GM18505 (cell line): ENCODE data around the gene TTC23.
A peak's percentile ranks its signal among the peaks of the same experiment; 100 is the strongest.
"Not testable (repeated sequence)": the region's sequence is repeated elsewhere in the genome, so short reads cannot be mapped to it uniquely, and the experiment has no call there.

Experiments
- ATAC-seq: cut with Tn5 transposase; IDR thresholded peaks from one replicate; pipeline ENCODE4 v1.9.1; 2021; ENCODE audit not compliant: unreplicated experiment
- POLR2A ChIP-seq: IDR thresholded peaks from 4 replicates; pipeline ENCODE4 v1.6.1; 2011; ENCODE audit warnings: borderline replicate concordance; ENCODE audit not compliant: insufficient read depth, insufficient read length; ENCODE audit errors: extremely low read depth

Gene TTC23

DNA sequence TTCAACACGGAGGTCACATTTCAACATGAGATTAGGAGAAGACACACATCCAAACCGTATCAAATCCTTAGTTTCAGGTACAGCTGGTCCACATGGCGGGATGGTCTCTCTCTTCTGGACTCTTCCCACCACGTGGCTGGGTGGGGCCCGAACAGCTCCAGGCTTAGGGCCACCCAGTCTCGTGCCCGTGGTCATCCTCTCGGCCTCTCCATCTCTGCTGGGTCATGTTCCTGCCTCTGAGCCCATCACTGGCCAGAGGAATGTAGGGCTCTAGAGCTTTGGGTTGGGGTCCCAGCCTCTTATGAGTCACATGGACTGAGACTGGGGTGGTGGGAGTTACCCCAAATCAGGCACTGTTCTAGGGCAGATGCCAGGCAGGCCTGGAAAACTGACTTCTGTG lies 132.3 kb downstream of the TTC23 start:
- TF ChIP-seq POLR2A: no peak
- no peak for ATAC-seq

DNA sequence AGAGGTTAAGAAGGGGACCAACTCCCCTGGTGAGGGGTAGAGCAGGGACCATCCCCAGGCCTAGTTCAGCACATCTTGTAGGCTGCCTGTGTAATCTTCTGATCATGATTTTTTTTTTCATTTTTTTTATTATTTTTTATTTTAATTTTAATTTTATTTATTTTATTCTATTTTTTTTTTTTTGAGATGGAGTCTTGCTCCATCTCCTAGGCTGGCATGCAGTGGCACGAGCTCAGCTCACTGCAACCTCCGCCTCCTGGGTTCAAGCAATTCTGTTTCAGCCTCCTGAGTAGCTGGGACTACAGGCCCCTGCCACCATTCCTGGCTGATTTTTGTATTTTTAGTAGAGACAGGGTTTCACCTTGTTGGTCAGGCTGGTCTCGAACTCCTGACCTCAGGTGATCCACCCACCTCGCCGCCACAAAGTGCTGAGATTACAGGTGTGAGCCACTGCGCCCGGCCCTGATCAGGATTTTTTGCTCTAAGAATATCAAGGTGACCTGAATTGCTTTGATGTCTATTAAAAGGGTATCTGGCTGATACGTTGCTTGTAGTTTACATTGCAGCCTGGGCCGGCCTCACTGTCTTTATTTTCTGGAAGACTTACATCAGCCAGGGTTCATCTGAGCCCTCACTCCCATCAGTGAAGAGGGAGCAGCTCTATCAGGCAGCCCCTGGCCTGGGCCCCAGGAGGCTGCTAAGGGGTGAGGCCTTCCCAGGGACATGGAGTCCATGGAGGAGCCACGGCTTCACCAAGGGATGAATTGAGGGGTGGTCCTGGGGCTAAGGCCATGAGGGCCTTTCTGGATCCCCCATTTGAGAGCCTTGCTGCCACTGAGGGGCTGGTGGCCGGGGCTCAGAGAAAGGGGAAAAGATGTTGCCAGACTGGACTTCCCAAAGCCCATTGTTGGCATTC lies 133.8 kb downstream of the TTC23 start:
- no peak for ATAC-seq

DNA sequence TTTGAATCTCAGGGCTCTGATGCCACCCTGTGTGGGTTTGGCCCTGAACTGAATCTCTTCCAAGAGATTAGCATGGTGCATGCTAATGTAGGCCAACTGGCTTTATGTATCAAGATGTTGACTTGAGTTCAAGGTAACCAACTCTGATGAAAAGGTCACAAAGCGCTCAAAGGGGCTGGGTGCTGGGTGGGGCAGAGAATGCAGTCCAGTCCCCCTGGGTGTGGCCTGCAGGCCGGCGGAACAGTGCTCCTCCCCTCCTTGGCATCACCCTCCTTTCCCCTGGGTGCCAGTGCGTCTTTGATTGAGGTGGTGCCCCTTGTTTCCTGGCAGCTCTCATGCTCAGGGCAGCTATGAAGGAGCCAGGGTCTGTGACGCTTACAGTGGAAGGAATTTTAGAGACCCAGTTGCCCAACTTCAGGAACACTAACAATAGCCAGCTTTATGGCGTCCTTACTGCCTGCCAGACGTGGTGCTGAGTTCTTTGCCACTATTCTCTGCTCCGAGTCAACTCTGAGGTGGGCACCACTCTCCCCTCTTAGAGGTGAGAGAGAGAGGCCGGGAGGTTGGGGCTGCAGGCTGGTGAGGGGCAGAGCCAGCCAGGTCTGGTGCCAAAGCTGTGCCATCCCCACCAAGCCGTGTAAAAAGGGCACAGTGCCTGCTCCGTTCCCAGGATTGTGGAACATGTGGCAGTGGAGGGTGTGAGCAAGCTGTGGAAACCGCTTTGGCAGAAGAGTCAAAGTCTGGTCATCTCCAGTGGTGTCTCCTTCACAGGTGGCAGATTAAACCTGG lies 134.7 kb downstream of the TTC23 start:
- no peak for ATAC-seq
- TF ChIP-seq POLR2A: no peak

More for the DNA sequence above, 133.8 kb downstream of the TTC23 start:
- no peak for TF ChIP-seq POLR2A

DNA sequence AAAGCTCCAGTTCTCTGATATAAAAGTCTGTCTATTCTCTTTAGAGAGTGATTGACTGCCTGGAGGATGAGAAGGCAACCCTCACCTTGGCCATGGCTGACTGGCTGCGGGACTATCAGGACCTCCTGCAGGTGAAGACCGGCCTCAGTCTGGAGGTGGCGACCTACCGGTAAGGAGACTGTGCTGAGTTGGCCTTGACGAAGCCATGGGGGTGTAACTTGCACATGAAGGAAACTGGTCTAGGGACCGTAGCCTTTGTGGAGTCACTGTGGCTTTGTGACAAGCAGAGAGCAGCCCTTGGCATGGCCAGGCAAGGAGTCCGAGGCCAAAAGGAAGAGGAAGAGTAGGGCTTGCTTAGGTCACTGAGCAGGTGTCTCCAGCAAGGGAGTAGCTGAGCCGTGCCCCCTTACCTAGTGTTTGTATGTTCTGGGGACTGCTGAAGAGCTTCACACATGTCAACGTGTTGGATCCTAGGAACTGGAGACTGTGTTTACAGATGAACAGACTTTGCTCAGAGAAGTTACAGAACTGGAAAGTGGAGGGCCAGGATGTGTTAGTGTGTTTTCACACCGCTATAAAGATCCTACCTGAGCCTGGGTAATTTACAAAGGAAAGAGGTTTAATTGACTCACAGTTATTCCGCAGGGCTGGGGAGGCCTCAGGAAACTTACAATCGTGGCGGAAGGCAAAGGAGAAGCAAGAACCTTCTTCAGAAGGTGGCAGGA lies 135.7 kb downstream of the TTC23 start:
- TF ChIP-seq POLR2A: no peak
- no peak for ATAC-seq

DNA sequence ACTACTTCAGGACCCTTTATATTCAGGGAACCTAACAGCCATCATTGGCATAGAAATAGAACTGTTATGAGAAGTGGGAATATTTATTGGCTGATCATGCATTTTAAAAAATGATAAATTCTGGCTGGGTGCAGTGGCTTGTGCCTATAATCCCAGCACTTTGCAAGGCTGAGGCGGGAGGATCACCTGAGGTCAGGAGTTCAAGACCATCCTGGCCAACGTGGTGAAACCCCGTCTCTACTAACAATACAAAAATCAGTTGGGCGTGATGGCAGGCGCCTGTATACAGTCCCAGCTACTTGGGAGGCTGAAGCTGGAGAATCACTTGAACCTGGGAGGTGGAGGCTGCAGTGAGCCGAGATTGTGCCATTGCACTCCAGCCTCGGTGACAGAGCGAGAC lies 137.7 kb downstream of the TTC23 start:
- ATAC-seq: not testable (repeated sequence)

DNA sequence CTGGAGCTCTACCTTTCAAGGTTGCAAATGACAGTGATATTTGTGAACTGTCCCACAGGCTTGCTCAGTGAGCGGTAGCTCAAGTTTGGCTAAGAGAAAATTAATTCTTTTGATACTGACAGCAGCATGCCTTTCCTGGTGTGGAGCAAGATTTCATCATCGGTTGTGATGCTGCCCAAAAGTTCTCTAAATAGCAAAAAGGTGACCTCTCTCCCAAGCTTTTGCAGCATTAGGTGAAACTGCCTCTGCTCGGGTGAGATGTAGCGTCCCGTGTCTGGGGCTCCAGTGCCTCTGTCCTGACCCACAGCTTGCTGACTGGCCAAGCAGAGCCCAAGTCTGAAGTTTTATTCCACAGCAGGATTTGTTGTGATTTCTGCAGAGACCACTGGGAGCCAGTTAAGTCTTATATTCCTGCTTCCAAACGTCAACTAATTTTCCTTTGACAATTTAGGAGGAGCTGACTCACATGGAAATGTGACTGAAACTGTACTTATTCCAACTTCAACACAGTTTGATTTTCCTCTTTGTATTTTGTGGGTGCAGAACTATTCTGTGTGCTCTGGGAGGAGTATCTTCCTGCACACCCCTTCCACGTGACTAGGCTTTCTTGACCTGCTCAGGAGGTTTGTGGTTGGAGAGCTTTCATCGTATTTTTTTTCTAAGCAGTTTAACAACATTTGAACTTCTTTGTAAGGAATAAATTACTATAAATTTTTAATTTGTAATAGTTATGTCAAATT lies 138.6 kb downstream of the TTC23 start:
- TF ChIP-seq POLR2A: no peak
- ATAC-seq: no peak

DNA sequence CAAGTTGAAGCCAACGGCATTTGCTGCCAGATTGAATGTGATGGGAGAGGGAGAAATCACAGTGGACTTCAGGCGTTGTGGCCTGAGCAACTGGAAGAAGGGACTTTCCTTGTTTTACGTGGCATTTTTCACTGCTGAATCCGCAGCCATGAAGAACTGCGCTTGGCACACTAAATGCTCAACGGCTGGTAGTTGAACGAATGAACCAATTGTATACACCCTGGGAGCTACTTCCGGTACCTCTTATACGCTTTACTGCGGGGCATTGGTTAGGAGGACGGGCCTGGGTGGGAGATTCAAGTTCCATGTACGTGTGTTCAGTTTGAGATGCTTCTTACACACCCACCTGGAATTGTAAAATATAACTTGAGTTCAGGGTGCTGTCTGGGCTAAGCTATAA lies 139.3 kb downstream of the TTC23 start:
- ATAC-seq: no peak
- no peak for TF ChIP-seq POLR2A

DNA sequence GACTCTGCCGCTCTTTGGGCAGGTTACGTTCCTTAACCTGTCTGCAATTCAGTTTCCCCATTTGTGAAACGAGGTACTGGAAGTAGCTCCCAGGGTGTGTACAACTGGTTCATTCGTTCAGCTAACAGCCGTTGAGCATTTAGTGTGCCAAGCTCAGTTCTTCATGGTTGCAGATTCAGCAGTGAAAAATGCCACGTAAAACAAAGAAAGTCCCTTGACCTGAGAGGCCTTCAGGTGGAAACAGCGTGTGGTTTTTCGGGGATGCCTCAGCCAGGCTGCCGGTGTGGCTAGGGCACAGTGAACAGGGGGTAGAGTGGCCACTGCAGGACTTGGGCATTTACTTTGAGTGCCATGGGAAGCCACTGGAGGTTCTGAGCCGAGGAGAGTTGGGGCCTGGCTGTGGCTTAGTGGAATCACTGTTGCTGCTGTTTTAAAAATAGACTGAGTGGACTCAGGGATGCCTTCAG lies 139.8 kb downstream of the TTC23 start:
- ATAC-seq: no peak

DNA sequence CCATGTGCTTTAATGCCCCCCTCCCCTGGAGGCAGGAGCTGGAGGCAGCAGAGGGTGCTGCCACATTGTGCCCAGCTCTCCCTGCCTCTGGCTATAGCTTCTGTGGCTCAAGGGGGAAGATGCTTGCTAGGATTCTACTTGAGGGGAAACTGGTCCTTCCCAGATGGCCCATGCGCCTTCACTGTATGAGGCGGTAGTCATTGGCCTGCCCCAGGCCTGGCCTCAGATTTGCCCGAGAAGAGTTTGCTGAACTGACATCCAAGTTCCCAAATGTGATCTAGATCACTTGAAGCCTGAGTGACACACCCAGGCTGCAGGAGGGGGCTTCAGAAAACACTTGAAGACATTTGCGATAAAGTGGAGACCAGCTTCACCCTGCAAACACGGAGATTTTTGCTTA lies 140.4 kb downstream of the TTC23 start:
- ATAC-seq: no peak
- TF ChIP-seq POLR2A: no peak

More for the DNA sequence above, 139.8 kb downstream of the TTC23 start:
- TF ChIP-seq POLR2A: no peak

DNA sequence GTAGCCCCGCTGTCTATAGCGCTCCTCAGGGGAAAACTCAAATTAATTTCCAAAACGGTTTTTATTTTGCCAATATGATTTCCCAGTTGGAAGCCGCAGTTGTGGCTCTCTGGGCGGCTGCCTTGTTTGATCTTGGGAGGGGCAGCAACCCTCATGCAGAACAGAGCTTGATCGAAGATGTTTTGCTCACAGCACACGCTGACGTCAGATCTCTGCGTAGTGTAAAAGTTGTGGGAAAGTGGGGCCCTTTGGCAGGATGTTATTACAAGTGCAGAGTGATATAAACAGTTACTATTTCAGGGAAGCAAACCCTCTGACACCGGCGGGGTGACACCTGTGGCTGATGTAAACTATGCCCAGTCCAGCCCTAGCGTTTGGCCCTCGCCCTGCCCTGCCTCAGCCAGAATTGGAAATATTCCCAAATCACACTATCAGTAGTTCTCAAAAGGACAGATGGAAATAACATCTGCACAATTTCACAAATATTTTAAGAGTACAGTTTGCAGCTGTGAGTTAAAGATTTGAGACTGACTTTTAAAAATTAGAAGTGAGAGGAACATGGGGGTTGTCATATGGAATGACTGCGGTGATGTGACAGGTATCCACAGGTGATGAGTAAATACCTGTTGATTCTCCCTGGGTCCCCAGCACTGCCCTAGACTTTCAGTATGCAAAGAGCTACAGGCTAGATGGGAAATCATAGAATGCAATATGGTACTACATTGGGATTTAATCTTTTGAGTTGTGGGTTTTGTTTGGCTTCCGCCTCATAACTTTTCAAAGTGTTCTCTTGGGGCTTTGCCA lies 142.8 kb downstream of the TTC23 start:
- no peak for TF ChIP-seq POLR2A
- ATAC-seq: no peak

DNA sequence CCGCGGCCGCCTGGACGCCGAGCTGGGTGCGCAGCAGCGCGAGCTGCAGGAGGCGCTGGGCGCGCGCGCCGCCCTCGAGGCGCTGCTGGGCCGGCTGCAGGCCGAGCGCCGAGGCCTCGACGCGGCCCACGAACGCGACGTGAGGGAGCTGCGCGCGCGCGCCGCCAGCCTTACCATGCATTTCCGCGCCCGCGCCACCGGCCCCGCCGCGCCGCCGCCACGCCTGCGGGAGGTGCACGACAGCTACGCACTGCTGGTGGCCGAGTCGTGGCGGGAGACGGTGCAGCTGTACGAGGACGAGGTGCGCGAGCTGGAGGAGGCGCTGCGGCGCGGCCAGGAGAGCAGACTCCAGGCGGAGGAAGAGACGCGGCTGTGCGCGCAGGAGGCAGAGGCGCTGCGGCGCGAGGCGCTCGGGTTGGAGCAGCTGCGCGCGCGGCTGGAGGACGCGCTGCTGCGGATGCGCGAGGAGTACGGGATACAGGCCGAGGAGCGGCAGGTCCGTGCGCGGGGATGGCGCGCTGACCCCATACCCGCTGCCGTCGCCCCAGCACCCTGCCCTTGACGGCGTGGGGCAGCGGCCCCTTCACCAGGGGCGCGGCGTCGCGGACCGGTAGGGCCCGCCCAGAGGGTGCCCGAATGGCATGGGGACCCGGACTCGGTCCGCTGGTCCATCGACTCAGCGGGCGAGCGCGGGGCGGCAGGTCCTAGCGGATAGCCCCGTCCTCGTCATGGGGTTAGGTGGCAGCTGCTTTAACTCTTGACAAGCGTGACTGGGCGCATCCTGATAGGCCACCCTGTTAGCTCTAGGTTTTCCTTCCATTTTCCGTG lies 143.7 kb downstream of the TTC23 start:
- peak; percentile 44 for ATAC-seq
- TF ChIP-seq POLR2A: no peak
